Gastroesophageal sphincter (tissue), 4 donors: ENCODE results near the gene DCXR. TPM values are rescaled to one million over a fixed set of nuclear protein-coding genes. Genes with fewer than 3 reads are reported as not detected.

Source experiments
- ATAC-seq: fragments of 150-250 bp; one replicate; pipeline ENCODE4 v1.9.1; 2016; ENCODE audit warnings: mild to moderate bottlenecking, moderate library complexity
- H3K27ac ChIP-seq, 4 donors: fragments of 200-600 bp; sonication (generic) in 3 of 4; 1 replicate in 3 of 4; 2 replicates in 1 of 4; pipeline ENCODE4 v1.5.1; 2016 to 2019
- H3K27me3 ChIP-seq: fragments of 200-600 bp; sonication (generic); one replicate; pipeline ENCODE4 v1.5.1; 2019
- H3K36me3 ChIP-seq, 2 donors: fragments of 200-600 bp; sonication (generic); one replicate each; pipeline ENCODE4 v1.5.1; 2019; ENCODE audit warnings: control low read depth in 1 of 2
- H3K4me1 ChIP-seq, 3 donors: fragments of 200-600 bp; sonication (generic); 1 replicate in 2 of 3; 2 replicates in 1 of 3; pipeline ENCODE4 v1.5.1; 2016 to 2019; ENCODE audit warnings: control low read depth in 2 of 3
- H3K4me3 ChIP-seq, 2 donors: fragments of 200-600 bp; sonication (generic); one replicate each; pipeline ENCODE4 v1.5.1; 2019; ENCODE audit warnings: mild to moderate bottlenecking in 1 of 2, moderate library complexity in 1 of 2
- H3K9me3 ChIP-seq, 3 donors: fragments of 200-600 bp; sonication (generic); one replicate each; pipeline ENCODE4 v1.5.1; 2017 to 2019; ENCODE audit warnings: control low read depth in 2 of 3
- CTCF ChIP-seq, 4 experiments: fragments of 200-600 bp in 2 of 4; fragments of 450-650 bp in 2 of 4; sonication (generic) in 1 of 4; IDR thresholded peaks; one replicate each; pipeline ENCODE4 v1.5.1; 2017 to 2019; ENCODE audit warnings: antibody characterized with exemption in 4 of 4, mild to moderate bottlenecking in 2 of 4, moderate library complexity in 2 of 4
- EP300 ChIP-seq: sonication (generic); formaldehyde crosslinking; IDR thresholded peaks from one replicate; pipeline ENCODE4 v1.6.1; 2017; ENCODE audit warnings: antibody characterized with exemption, mild to moderate bottlenecking
- POLR2A ChIP-seq, 2 donors: fragments of 450-650 bp; IDR thresholded peaks; one replicate each; pipeline ENCODE4 v1.6.1; 2017; ENCODE audit warnings: antibody characterized with exemption in 2 of 2, mild to moderate bottlenecking in 2 of 2, moderate library complexity in 1 of 2
- POLR2AphosphoS5 ChIP-seq: sonication (generic); formaldehyde crosslinking; IDR thresholded peaks from one replicate; pipeline ENCODE4 v1.6.1; 2017; ENCODE audit warnings: antibody characterized with exemption
- WGBS, 2 donors: methylation state at CpG; one replicate each; pipeline ENCODE4 v1.1.5; 2018; ENCODE audit warnings: low coverage in 1 of 2; 5-methylcytosine and 5-hydroxymethylcytosine counted together
- total RNA-seq, 4 donors: library from RNA; depleted of rRNA; stranded (reverse); fragments of >200 nt; gene quantifications; one replicate each; pipeline ENCODE4 v1.1.0, GENCODE V29; 2016

The DCXR gene
- total RNA-seq, 4 donors from 2014 or later = 70.7 to 140 (median 108) TPM

- H3K4me3 ChIP-seq = no peak overlapping the region
- no peaks in the 10 kb centered on the region for H3K9me3 ChIP-seq
- peaks cover 0 to 50% of the 10 kb centered on the region in 2 donors for H3K36me3 ChIP-seq
- H3K4me1 ChIP-seq = peaks cover 0 to 18% (median 8%) of the 10 kb centered on the region in 3 donors
- TF ChIP-seq POLR2A (IDR thresholded peaks at IDR 0.05) (no peak), EP300 (no peak), CTCF (IDR thresholded peaks at IDR 0.05) (no peak), POLR2AphosphoS5 (no peak)
- 82 to 100% methylated on average over 2 to 4 of the region's 30 CpGs for WGBS, 2 donors
- no peak for ATAC-seq
- H3K27me3 ChIP-seq = no peaks in the 10 kb centered on the region
- H3K27ac ChIP-seq = no peak overlapping the region
Observed at GRCh38 chr17:81996757-81997441, 40.6 kb downstream of the DCXR start.

- H3K27ac ChIP-seq = no peak overlapping the region
- TF ChIP-seq CTCF (IDR thresholded peaks at IDR 0.05) = no peak
- no peak for TF ChIP-seq EP300
Observed at GRCh38 chr17:81996232-81996756, 41.2 kb downstream of the DCXR start.

GRCh38 chr17:81995463-81996231 is 41.9 kb downstream of the DCXR start:
- no peak overlapping the region for H3K4me3 ChIP-seq
- no peak for ATAC-seq
- no CpG with 5 or more reads among the region's 29 CpGs for WGBS, 2 donors
- no peak overlapping the region for H3K27ac ChIP-seq
- peaks cover 0 to 50% of the 10 kb centered on the region in 2 donors for H3K36me3 ChIP-seq
- TF ChIP-seq POLR2AphosphoS5 (no peak), EP300 (no peak), CTCF (IDR thresholded peaks at IDR 0.05) (no peak), POLR2A (IDR thresholded peaks at IDR 0.05) (no peak)
- no peaks in the 10 kb centered on the region for H3K27me3 ChIP-seq
- H3K4me1 ChIP-seq = peaks cover 0 to 29% (median 16%) of the 10 kb centered on the region in 3 donors
- no peaks in the 10 kb centered on the region for H3K9me3 ChIP-seq

More at GRCh38 chr17:81996232-81996756, 41.2 kb downstream of the DCXR start:
- no CpG with 5 or more reads among the region's 28 CpGs for WGBS, 2 donors
- no peak for ATAC-seq
- Histone ChIP-seq H3K9me3 (no peaks in the 10 kb centered on the region), H3K4me1 (peaks cover 0 to 24% (median 13%) of the 10 kb centered on the region in 3 donors), H3K27me3 (no peaks in the 10 kb centered on the region), H3K36me3 (peaks cover 0 to 50% of the 10 kb centered on the region in 2 donors), H3K4me3 (no peak overlapping the region)

GRCh38 chr17:81994593-81995462 is 42.7 kb downstream of the DCXR start:
- no peak overlapping the region for H3K4me3 ChIP-seq
- 80% methylated on average over 1 of the region's 39 CpGs; no CpG with 5 or more reads in 1 of the 2 donors for WGBS, 2 donors
- H3K4me1 ChIP-seq = peaks cover 0 to 29% (median 16%) of the 10 kb centered on the region in 3 donors
- H3K27me3 ChIP-seq = no peaks in the 10 kb centered on the region
- no peak overlapping the region for H3K27ac ChIP-seq
- ATAC-seq = no peak
- no peak for TF ChIP-seq CTCF (IDR thresholded peaks at IDR 0.05)
- TF ChIP-seq POLR2AphosphoS5 = no peak
- no peak for TF ChIP-seq POLR2A (IDR thresholded peaks at IDR 0.05)
- TF ChIP-seq EP300 = no peak
- H3K9me3 ChIP-seq = no peaks in the 10 kb centered on the region
- H3K36me3 ChIP-seq = peaks cover 0 to 54% of the 10 kb centered on the region in 2 donors
